ENCODE measurements around the gene ZNF391. TPM values are rescaled to one million over a fixed set of nuclear protein-coding genes. Genes with fewer than 3 reads are reported as not detected.

The ZNF391 gene
- total RNA-seq, 2 experiments from 2014 or later: not detected

DNA sequence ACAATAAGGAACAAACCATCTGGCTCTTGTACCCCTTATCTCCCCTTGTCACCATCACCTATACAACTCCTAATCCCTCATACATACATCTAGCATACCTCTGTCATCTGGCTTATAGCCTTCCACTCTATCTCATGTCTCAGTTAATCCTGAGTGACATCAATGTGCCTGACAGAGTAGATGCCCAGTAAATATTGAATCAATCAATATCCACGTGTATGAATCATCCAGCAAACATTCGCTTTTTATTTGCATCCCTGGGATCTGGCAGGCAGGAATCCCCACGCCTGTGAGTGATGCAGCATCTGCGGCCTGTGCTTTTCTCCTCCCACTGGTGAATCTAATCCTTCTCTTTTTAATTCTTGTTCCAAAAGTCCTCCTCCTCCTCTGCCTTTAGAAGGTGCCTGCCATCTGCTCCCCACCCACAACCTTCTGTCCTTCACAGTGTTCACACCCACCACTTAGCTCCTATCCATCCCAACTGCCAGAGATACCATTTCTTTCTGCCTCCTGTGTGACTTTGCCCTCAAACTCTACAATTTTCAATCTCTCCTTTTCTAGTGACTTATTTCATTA lies 37.6 kb downstream of the ZNF391 start:
- Histone ChIP-seq H3K9me3 (ENCODE audit: low read length) (no peaks in the 10 kb centered on the region), H3K27ac (ENCODE audit: low read depth, low read length, poor library complexity, severe bottlenecking) (no peak overlapping the region), H2AFZ (ENCODE audit: low read length) (no peak overlapping the region), H3K4me2 (ENCODE audit: low read length) (no peak overlapping the region), H3K4me1 (ENCODE audit: insufficient read depth, low read length, poor library complexity, severe bottlenecking) (no peaks in the 10 kb centered on the region), H3K79me2 (ENCODE audit: insufficient read depth, low read depth, low read length) (no peaks in the 10 kb centered on the region), H3K4me3 (ENCODE audit: low read depth, low read length, poor library complexity, severe bottlenecking) (no peak overlapping the region), H3K36me3 (ENCODE audit: insufficient read depth, low read length) (no peaks in the 10 kb centered on the region), H3K9me2 (ENCODE audit: insufficient read depth, low read length) (no peaks in the 10 kb centered on the region), H4K20me1 (ENCODE audit: insufficient read depth, low read length) (no peaks in the 10 kb centered on the region)
- intact Hi-C loops (cut with micrococcal nuclease; ENCODE audit: unreplicated experiment): no loop called here
- DNase-seq (ENCODE audit: low spot score): no peak
- TF ChIP-seq EZH2phosphoT487 (IDR thresholded peaks at IDR 0.05; ENCODE audit: borderline replicate concordance, low read depth, low read length) (no peak), CTCF (conservative IDR thresholded peaks at IDR 0.05; ENCODE audit: low read length) (no peak)
- POLR2A ChIA-PET: interaction anchor here (0.6 kb wide), 1 partner anchor 1582 kb away, joined by 4 read pairs; no protein-coding TSS in a partner anchor
- CTCF ChIA-PET (ENCODE audit: unreplicated experiment): no interaction called here
- no TSS peak for BruUV-seq (replicated peaks)

GRCh38 chr6:27428502-27428901 lies 39.9 kb downstream of the ZNF391 start:
- H4K20me1 ChIP-seq (ENCODE audit: insufficient read depth, low read length): no peaks in the 10 kb centered on the region
- no TSS peak for BruUV-seq (replicated peaks)
- POLR2A ChIA-PET: no interaction called here
- H3K4me2 ChIP-seq (ENCODE audit: low read length): no peak overlapping the region
- intact Hi-C loops (cut with micrococcal nuclease; ENCODE audit: unreplicated experiment): no loop called here
- H3K79me2 ChIP-seq (ENCODE audit: insufficient read depth, low read depth, low read length): no peaks in the 10 kb centered on the region
- no peaks in the 10 kb centered on the region for H3K9me2 ChIP-seq (ENCODE audit: insufficient read depth, low read length)
- no peaks in the 10 kb centered on the region for H3K36me3 ChIP-seq (ENCODE audit: insufficient read depth, low read length)
- no peaks in the 10 kb centered on the region for H3K9me3 ChIP-seq (ENCODE audit: low read length)
- no peak overlapping the region for H2AFZ ChIP-seq (ENCODE audit: low read length)
- no peak overlapping the region for H3K4me3 ChIP-seq (ENCODE audit: low read depth, low read length, poor library complexity, severe bottlenecking)
- CTCF ChIA-PET (ENCODE audit: unreplicated experiment): no interaction called here
- TF ChIP-seq CTCF (conservative IDR thresholded peaks at IDR 0.05; ENCODE audit: low read length) (no peak), EZH2phosphoT487 (IDR thresholded peaks at IDR 0.05; ENCODE audit: borderline replicate concordance, low read depth, low read length) (no peak)
- DNase-seq (ENCODE audit: low spot score): no peak
- no peaks in the 10 kb centered on the region for H3K4me1 ChIP-seq (ENCODE audit: insufficient read depth, low read length, poor library complexity, severe bottlenecking)
- H3K27ac ChIP-seq (ENCODE audit: low read depth, low read length, poor library complexity, severe bottlenecking): no peak overlapping the region

- no peaks in the 10 kb centered on the region for H4K20me1 ChIP-seq (ENCODE audit: insufficient read depth, low read length)
- intact Hi-C loops (cut with micrococcal nuclease; ENCODE audit: unreplicated experiment): no loop called here
- no peaks in the 10 kb centered on the region for H3K36me3 ChIP-seq (ENCODE audit: insufficient read depth, low read length)
- H3K4me2 ChIP-seq (ENCODE audit: low read length): no peak overlapping the region
- H3K9me2 ChIP-seq (ENCODE audit: insufficient read depth, low read length): no peaks in the 10 kb centered on the region
- H2AFZ ChIP-seq (ENCODE audit: low read length): no peak overlapping the region
- H3K4me1 ChIP-seq (ENCODE audit: insufficient read depth, low read length, poor library complexity, severe bottlenecking): no peaks in the 10 kb centered on the region
- no TSS peak for BruUV-seq (replicated peaks)
- ChIA-PET CTCF (ENCODE audit: unreplicated experiment) (no interaction called here), POLR2A (no interaction called here)
- no peak for DNase-seq (ENCODE audit: low spot score)
- H3K9me3 ChIP-seq (ENCODE audit: low read length): no peaks in the 10 kb centered on the region
- H3K79me2 ChIP-seq (ENCODE audit: insufficient read depth, low read depth, low read length): no peaks in the 10 kb centered on the region
- H3K27ac ChIP-seq (ENCODE audit: low read depth, low read length, poor library complexity, severe bottlenecking): no peak overlapping the region
- no peak overlapping the region for H3K4me3 ChIP-seq (ENCODE audit: low read depth, low read length, poor library complexity, severe bottlenecking)
- TF ChIP-seq CTCF (conservative IDR thresholded peaks at IDR 0.05; ENCODE audit: low read length) (no peak), EZH2phosphoT487 (IDR thresholded peaks at IDR 0.05; ENCODE audit: borderline replicate concordance, low read depth, low read length) (no peak)
Observed at GRCh38 chr6:27428966-27429365, 40.4 kb downstream of the ZNF391 start.
